ENCODE measurements around the gene ZFC3H1. TPM values are rescaled to one million over a fixed set of nuclear protein-coding genes. Genes with fewer than 3 reads are reported as not detected.

The ZFC3H1 gene
- total and polyA plus RNA-seq, 2 of the 4 experiments (the other 2 are of a cell fraction), result 16.8 to 23.3 TPM

GRCh38 chr12:71584356-71584755, 79.3 kb downstream of the ZFC3H1 start:
- Histone ChIP-seq H2AFZ (replicated peaks; ENCODE audit: low read length, poor library complexity) (no peak overlapping the region), H3K9me3 (ENCODE audit: control insufficient read depth, insufficient read depth, low read length) (no peaks in the 10 kb centered on the region), H3K27ac (ENCODE audit: insufficient read depth, low read length) (no peak overlapping the region), H3K4me1 (ENCODE audit: control insufficient read depth, insufficient read depth, low read length) (no peaks in the 10 kb centered on the region), H3K23ac (ENCODE audit: low read depth, low read length) (no peak overlapping the region), H2AK5ac (ENCODE audit: low read depth, low read length) (no peak overlapping the region), H3K4ac (ENCODE audit: low read depth, low read length) (no peak overlapping the region), H3K27me3 (ENCODE audit: control insufficient read depth, insufficient read depth, low read length) (peaks cover 12% of the 10 kb centered on the region), H4K8ac (ENCODE audit: low read depth in 2 of 2, low read length in 2 of 2) (no peak overlapping the region), H4K91ac (ENCODE audit: insufficient read depth, low read depth, low read length) (no peak overlapping the region), H3K4me2 (ENCODE audit: low read depth, low read length) (no peak overlapping the region), H4K20me1 (ENCODE audit: insufficient read depth, low read length) (no peaks in the 10 kb centered on the region), H3K56ac (ENCODE audit: extremely low read depth, insufficient read depth, low read length) (no peak overlapping the region), H4K5ac (ENCODE audit: low read depth, low read length) (no peak overlapping the region), H3K36me3 (ENCODE audit: control insufficient read depth, insufficient read depth, low read length) (no peaks in the 10 kb centered on the region), H3K18ac (ENCODE audit: low read depth, low read length) (no peak overlapping the region), H2BK5ac (ENCODE audit: low read depth, low read length, poor library complexity, severe bottlenecking) (no peak overlapping the region), H3K79me1 (ENCODE audit: low read depth in 1 of 2, low read length in 2 of 2) (no peaks in the 10 kb centered on the region), H3K4me3 (ENCODE audit: insufficient read depth, low read depth, low read length) (no peak overlapping the region), H2BK20ac (ENCODE audit: low read depth, low read length) (no peak overlapping the region), H3K9ac (ENCODE audit: low read depth, low read length) (no peak overlapping the region), H2AK9ac (replicated peaks; ENCODE audit: low read depth, low read length, poor library complexity) (no peak overlapping the region), H2BK120ac (ENCODE audit: low read depth, low read length) (no peak overlapping the region), H2BK15ac (ENCODE audit: low read depth, low read length) (no peak overlapping the region), H3K9me1 (ENCODE audit: insufficient read depth, low read length) (no peaks in the 10 kb centered on the region), H3K14ac (replicated peaks; ENCODE audit: low read depth, low read length) (no peak overlapping the region)
- no peak for ATAC-seq (ENCODE audit: low read depth)
- dilution Hi-C loops (cut with HindIII; ENCODE audit: low sequenced_read_pairs, unreplicated experiment), result no loop called here
- in situ Hi-C loops (cut with MboI; ENCODE audit: low sequenced_read_pairs), result no loop called here
- no TSS peak for BruUV-seq (replicated peaks)
- ChIA-PET POLR2A (ENCODE audit: unreplicated experiment) (no interaction called here), CTCF (no interaction called here)
- intact Hi-C loops (cut with micrococcal nuclease), result no loop called here
- no peak for TF ChIP-seq USF2 (IDR thresholded peaks at IDR 0.05; ENCODE audit: low read depth, low read length)
- TF ChIP-seq CHD1 (IDR thresholded peaks at IDR 0.05; ENCODE audit: low read depth, low read length), result no peak
- TF ChIP-seq RFX5 (IDR thresholded peaks at IDR 0.05; ENCODE audit: low read depth, low read length), result no peak
- no peak for TF ChIP-seq SMC3 (IDR thresholded peaks at IDR 0.05; ENCODE audit: low read depth, low read length)
- no peak for TF ChIP-seq ELK1 (IDR thresholded peaks at IDR 0.05; ENCODE audit: borderline replicate concordance, low read depth, low read length)
- no peak for DNase-seq
- WGBS, 2 experiments (ENCODE audit: extremely low coverage in 2 of 2, insufficient read length in 1 of 2), result 39% methylated on average over 2 of the region's 3 CpGs; no CpG with 5 or more reads in 1 of the 2 experiments

Measured in IMR-90 (cell line).